ENCODE results near the gene PLSCR4.

Gene PLSCR4

GRCh38 chr3:146145642-146146041, 105.3 kb downstream of the PLSCR4 start:
- DNase-seq (ENCODE audit: low read depth in 1 of 2, low spot score in 1 of 2), result no peak
- in situ Hi-C loops (cut with HindIII; ENCODE audit: low pct_unique_long_range_greater_than_20kb, low sequenced_read_pairs), result no loop called here
- TF ChIP-seq JUND (IDR thresholded peaks at IDR 0.05; ENCODE audit: low read depth), result no peak

GRCh38 chr3:146142757-146143156, 108.1 kb downstream of the PLSCR4 start:
- in situ Hi-C loops (cut with HindIII; ENCODE audit: low pct_unique_long_range_greater_than_20kb, low sequenced_read_pairs), result no loop called here
- TF ChIP-seq JUND (IDR thresholded peaks at IDR 0.05; ENCODE audit: low read depth), result no peak
- no peak for DNase-seq (ENCODE audit: low read depth in 1 of 2, low spot score in 1 of 2)
